COLO668 (cell line): ENCODE data around the gene CD93.

Experiments used
- DNase-seq: peaks from one replicate; lab custom pipeline; 2025; ENCODE audit not compliant: unreplicated experiment; lab: John Stamatoyannopoulos, UW

The CD93 gene

GRCh38 chr20:23084282-23084844, 1.8 kb downstream of the CD93 start:
- no peak for DNase-seq

GRCh38 chr20:23083553-23084220, 2.4 kb downstream of the CD93 start:
- DNase-seq = no peak

DNA sequence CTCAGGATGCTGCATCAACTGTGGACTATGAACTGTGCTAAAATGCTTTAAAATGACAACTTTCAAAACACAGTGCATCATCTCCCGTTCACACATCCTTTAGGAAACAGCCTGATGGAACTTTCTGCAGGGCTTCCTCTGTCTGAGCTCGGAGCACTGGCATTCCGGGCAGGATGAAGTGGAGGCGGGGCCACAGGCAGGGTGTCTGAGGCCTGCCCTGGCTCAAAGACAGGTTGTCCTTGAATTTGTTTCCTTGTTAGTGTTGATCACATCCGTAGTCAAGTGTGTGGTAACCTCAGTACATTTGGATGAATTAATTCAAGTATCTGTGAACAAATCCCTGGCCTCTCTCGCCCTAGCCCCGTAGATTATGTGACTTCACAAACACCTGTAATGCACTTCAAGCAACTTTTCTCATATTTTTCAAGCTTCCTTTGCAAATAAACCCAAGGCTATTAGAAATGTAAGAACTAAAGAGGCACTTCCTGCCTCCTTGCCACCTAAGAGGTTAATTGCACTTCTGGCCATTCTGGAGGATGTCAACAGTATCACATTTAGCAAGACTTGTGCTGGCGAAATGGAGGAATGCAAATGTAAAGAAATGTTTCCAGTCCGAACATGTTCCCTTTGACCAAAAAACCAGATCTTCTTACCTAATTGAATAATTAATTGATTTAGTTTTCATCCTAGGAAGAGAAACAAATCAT, 3.1 kb downstream of the CD93 start:
- no peak for DNase-seq

DNA sequence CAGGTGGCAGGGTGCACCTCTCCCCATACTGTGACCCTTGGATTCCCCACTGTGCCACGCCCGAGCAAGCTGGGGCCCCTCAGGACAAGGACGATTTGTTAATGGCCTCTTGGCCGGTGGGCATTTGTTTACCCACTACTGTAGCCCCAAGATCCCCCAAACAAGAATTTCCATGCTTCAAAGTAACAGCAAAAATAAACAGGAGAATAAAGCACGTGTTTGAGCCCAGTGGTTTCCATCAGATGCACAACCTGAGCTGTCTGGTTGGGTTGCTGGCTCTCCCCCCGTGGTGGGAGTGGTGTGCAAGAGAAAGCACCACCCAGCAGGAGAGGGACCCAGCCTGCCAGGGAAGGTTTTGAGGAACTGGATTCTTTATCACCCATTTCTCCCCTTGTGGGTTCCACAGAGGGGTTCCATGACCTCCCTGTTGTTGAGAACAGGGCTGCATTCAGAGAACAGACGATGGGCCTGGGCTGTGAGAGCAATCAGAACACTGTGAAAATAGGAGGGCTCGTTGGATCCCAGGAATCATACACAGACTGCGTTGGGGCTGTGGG, 4.8 kb downstream of the CD93 start:
- DNase-seq = no peak

DNA sequence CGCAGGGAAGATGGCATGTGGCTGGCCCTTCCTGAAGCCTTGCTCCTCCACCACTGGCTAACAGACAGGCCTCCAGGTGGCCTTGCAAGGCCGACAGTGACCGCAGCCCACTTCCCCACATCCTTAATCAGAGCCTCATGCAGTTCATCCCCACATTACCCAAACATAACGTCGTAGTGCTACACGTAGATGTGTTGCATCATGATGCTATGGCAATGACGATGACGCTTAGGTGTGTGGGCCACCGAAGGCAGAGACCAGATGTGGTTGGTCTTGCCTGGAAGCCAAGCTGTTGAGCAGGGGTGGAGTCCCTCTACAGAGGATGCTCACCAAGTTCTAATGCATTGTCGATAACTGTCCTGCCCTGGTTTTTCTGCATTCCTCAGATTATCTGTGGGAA, 5.6 kb downstream of the CD93 start:
- DNase-seq = no peak

GRCh38 chr20:23079926-23080325, 6.2 kb downstream of the CD93 start:
- no peak for DNase-seq

DNA sequence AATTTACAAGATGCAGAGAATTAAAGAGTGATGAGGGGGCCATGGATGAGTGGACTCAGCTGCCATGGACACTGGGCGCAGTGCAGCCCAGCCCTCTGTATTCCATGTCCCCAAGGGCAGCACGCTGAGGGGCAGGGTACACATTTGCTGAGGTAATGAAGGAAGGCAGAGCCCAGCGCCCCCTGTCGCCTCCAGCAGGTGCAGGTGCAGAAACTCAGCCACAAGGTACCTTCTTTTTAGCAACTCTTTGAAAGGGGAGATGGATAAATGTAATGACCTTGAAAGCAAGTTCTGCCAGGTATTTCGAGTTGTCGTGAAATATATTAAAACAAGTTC, 7.1 kb downstream of the CD93 start:
- DNase-seq = peak; percentile 10

GRCh38 chr20:23078351-23079015, 7.6 kb downstream of the CD93 start:
- no peak for DNase-seq

- no peak for DNase-seq
These were observed 8.8 kb downstream of the CD93 start for GRCh38 chr20:23077277-23077676.

DNA sequence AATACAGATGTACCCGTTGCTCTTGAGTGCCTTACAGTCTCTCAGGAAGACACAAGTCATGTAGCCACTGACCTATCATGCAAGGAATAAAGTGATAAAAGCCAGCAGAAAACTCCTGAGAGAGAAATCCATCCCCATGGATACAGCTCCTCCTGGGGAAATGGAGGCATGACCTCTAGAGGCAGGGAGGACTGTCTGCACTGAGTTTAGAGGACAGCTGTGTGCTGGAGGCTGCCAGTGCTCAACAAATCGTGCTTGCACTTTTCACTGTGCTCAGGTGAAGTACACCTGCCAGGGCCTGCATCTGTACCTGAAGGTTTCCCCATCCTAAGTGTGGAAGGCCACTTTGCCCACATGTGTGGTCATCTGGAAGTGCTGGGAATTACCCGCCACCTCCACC, 12.1 kb downstream of the CD93 start:
- no peak for DNase-seq

DNA sequence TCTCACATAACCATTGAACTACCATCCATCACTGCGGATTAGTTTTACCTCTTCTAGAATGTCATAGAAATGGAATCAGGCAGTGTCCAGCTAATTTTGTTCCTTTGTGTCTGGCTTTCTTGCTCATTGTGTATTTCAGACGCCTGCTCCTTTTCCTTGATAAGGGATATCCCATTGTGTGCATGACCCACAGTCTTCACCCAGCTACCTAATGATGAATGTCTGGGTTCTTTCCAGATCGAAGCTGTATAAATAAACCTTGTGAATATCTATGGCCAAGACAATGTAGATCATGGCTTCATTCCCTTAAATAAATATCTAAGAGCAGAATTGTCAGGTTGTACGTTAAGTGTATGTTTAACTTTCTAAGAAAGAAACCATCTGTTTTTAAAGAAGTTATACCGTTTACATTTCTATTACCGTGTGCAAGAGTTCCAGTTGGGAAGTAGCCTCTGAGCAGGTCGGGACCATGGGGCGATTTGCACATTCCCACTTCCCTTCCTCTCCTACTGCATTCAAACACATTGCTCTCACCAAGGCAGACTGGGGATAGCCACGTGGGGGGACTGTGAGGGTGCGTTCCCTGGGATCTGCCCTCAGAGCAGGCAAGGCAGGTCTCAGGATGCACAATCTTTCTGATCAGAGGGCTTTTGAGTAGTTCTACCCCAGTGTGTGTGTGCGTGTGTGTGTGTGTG, 13.1 kb downstream of the CD93 start:
- DNase-seq = no peak

DNA sequence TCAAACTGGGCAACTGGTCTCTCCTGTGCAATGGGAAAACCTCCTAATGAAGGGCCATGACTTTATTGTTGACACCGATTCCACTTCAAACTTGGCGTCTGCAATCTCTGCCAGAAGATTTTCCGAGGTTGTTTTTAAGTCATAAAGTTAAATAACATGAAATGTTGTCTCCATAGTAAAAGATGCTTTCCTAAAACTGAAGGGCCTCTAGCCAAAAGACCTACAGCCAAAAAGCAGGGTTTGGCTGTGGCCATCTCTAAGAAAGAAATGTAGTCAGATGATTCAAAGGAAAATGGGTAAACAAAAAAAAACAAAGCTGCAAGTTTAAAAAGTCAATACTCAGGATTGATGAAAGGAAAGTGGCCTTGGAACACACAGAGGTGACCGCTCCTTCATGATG, 14.1 kb downstream of the CD93 start:
- DNase-seq = no peak

GRCh38 chr20:23071398-23071797, 14.7 kb downstream of the CD93 start:
- no peak for DNase-seq

DNA sequence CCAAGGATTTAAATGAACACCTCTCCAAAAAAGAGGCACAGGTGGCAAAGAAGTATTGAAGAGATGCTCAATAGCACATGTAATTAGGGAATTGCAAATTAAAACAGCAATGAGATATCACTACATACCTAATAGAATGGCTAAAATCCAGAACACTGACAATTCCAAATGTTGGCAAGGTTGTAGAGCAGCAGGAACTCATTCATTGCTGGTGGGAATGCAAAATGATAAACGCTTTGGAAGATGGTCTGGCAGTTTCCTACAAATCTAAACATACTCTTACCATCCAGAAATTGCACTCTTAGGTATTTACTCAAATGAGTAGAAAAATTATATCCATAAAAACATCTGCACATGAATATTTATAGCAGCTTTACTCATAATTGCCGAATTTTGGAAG, 17.0 kb downstream of the CD93 start:
- DNase-seq = no peak

GRCh38 chr20:23068283-23068682, 17.8 kb downstream of the CD93 start:
- no peak for DNase-seq

DNA sequence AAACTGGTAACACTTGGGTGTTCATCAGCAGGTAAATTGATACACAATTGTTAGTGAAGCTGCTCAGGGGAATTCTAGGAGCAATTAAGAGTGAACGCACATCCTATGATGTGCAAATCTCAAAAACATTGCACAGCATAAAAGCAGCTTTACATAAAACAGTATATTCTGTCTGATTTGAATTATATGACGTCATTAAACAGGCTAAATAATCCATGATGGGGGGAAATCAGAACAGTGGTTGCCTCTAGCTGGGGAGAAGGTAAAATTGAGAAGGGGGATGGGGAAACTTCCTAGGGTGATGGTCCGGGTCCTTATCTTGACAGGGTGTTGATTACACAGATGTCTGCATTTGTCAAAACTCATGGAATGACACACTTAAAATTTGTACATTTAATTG, 19.4 kb downstream of the CD93 start:
- no peak for DNase-seq

DNA sequence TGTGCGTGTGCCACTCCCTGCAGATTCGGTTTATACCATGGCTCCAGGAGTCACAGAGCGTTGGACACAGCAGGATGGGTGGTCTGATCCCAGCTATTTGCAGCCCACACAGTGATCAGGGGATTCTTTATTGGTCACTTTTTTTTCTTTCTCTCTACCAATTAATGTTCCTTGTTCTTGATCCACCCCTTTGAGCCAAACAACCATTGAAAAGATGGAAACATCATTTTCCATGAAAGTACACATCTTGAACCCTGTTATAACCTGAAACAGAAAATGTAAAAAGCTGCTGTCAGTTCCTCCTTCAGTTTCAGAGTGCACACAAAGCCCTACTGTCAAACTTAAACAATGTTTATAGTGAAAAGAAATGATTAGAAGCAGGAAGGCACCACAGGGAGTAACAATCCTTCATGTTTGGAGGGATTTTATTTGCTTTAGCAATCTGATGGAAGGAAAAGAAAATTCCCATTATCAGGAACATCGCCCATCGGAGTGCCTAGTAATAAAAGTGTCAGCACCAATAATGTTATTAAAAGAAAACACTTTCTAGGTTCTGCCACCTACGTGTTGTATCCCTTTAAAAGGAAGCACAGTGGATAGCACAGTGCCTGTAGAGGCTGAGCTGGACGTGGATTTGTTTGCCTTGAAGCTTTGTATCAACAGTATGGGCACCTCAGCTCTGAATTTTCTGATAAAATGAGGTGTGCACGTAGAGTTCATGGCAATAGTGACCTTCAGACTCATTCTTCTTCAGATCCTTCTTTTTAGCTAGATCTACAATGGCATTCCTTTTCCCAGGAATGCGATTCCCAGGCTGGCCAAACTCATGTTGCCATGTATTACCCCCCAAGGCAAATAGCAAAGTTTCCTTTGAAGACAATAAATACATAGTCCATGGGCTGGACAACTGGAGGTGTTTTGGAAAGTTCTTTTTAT, 20.6 kb downstream of the CD93 start:
- no peak for DNase-seq

GRCh38 chr20:23063581-23063980, 22.5 kb downstream of the CD93 start:
- DNase-seq = no peak

DNA sequence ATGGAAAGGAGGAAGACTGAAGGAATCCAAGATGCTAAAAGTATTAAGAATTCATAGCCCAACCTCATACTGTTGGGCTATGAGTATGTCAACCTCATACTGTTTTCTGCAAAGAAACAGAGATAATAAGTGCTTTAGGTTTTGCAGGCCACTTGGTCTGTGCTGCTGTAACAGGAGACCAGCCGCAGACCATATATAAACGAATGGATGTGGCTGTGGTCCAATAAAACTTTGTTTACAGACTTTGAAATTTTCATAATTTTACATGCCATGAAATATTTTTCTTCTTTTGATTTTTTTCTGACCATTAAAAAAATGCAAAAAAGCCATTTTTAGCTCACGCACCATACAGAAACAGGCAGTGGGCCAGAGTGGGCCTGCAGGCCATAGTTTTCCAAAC, 23.0 kb downstream of the CD93 start:
- DNase-seq = no peak

GRCh38 chr20:23062632-23063031, 23.5 kb downstream of the CD93 start:
- DNase-seq = no peak
